ENCODE data around the gene PAX3. TPM values are rescaled to one million over a fixed set of nuclear protein-coding genes. Genes with fewer than 3 reads are reported as not detected.

PAX3 gene
- total and polyA plus RNA-seq, 2 of the 13 experiments (the other 11 are each of a cell fraction or from before 2014, with no cell fraction given), result 0.07 TPM; not detected in 1

- no peak overlapping the region for H3K9ac ChIP-seq (ENCODE audit: insufficient read depth, low read depth, low read length)
- ATAC-seq, result peak; percentile 85
- H3K4me2 ChIP-seq (ENCODE audit: low read depth, low read length), result no peak overlapping the region
- H2AFZ ChIP-seq (ENCODE audit: low read length), result no peak overlapping the region
- H3K4me3 ChIP-seq (replicated peaks in 1 of 3; ENCODE audit: insufficient read depth in 1 of 3, low read depth in 2 of 3, low read length in 3 of 3), result no peak overlapping the region
- H3K4me1 ChIP-seq (ENCODE audit: insufficient read depth, low read length), result no peaks in the 10 kb centered on the region
- ChIA-PET CTCF (ENCODE audit: low intra/inter-chr PET ratio, low total read pairs) (no interaction called here), POLR2A (no interaction called here)
- no peaks in the 10 kb centered on the region for H4K20me1 ChIP-seq (ENCODE audit: insufficient read depth, low read length)
- WGBS (ENCODE audit: low lambda C conversion rate), result 3% methylated on average over 3 of the region's 3 CpGs
- peak; percentile 26 for DNase-seq (ENCODE audit: low spot score)
- H3K27me3 ChIP-seq (ENCODE audit: control insufficient read depth in 1 of 2, insufficient read depth in 2 of 2, low read length in 2 of 2), result no peaks in the 10 kb centered on the region
- in situ Hi-C loops (cut with HindIII; ENCODE audit: extremely low pct_ligation_motif_present, low pct_unique_long_range_greater_than_20kb) (no loop called here), intact Hi-C loops (cut with micrococcal nuclease; ENCODE audit: unreplicated experiment) (no loop called here)
- H3K27ac ChIP-seq (ENCODE audit: extremely low read length, insufficient read depth, low read length), result no peak overlapping the region
- H3K9me3 ChIP-seq (ENCODE audit: low read length), result no peaks in the 10 kb centered on the region
- no peaks in the 10 kb centered on the region for H3K79me2 ChIP-seq (ENCODE audit: insufficient read depth, low read length)
- no peaks in the 10 kb centered on the region for H3K36me3 ChIP-seq (replicated peaks in 1 of 2; ENCODE audit: control insufficient read depth in 1 of 2, insufficient read depth in 2 of 2, low read length in 2 of 2)
- BruUV-seq (replicated peaks), result no TSS peak
- FAIRE-seq, result no peak
- TF ChIP-seq ZNF550 (CRISPR knock-in tag; IDR thresholded peaks at IDR 0.05; ENCODE audit: borderline replicate concordance) (no peak), MAFF (IDR thresholded peaks at IDR 0.05; ENCODE audit: low read depth, low read length) (peak; percentile 43; the same call in 1 of the 2 replicates), MLX (CRISPR knock-in tag; IDR thresholded peaks at IDR 0.05) (no peak), RFX3 (CRISPR knock-in tag; IDR thresholded peaks at IDR 0.05) (no peak), ZNF280D (CRISPR knock-in tag; IDR thresholded peaks at IDR 0.05) (no peak), MAFK (conservative IDR thresholded peaks at IDR 0.05 in 1 of 2, IDR thresholded peaks at IDR 0.05 in 1 of 2; ENCODE audit: low read length in 2 of 2) (peak; percentile 24 to 57; a peak in 2 of 4 replicates), SNRNP70 (IDR thresholded peaks at IDR 0.05; ENCODE audit: low read depth, low read length) (no peak), AHDC1 (CRISPR knock-in tag; IDR thresholded peaks at IDR 0.05; ENCODE audit: borderline replicate concordance) (0 out of 2 replicates have a peak, but pooled peaks have one; percentile 24), ZBTB14 (CRISPR knock-in tag; IDR thresholded peaks at IDR 0.05) (no peak), TOPORS (CRISPR knock-in tag; IDR thresholded peaks at IDR 0.05) (no peak), ZSCAN5A (CRISPR knock-in tag; IDR thresholded peaks at IDR 0.05; ENCODE audit: borderline replicate concordance) (no peak)
These were observed 124.3 kb downstream of the PAX3 start for GRCh38 chr2:222174450-222174849.
